Fibroblast of the aortic adventitia (primary cell): ENCODE results near the gene SLC38A11. TPM values are rescaled to one million over a fixed set of nuclear protein-coding genes. Genes with fewer than 3 reads are reported as not detected.

Source experiments
- DNase-seq: peaks from one replicate; pipeline ENCODE4 v3.0.0-alpha.2; 2010; ENCODE audit warnings: low read depth
- H3K4me3 ChIP-seq: 2 replicates; pipeline ENCODE4 v1.5.1; 2011; ENCODE audit warnings: low read depth, mild to moderate bottlenecking, control low read depth, low read length, moderate library complexity
- CTCF ChIP-seq: IDR thresholded peaks from 2 replicates; pipeline ENCODE4 v1.5.1; 2011; ENCODE audit warnings: mild to moderate bottlenecking, low read length, control low read depth, inconsistent platforms; ENCODE audit not compliant: insufficient read depth
- total RNA-seq: library from RNA; depleted of rRNA; stranded (reverse); fragments of >200 nt; gene quantifications from 2 replicates; pipeline ENCODE4 v1.2.3, GENCODE V29; 2012; ENCODE audit warnings: low replicate concordance

The SLC38A11 gene
- total RNA-seq, 1 donor = 0.45 TPM

- H3K4me3 ChIP-seq = no peak overlapping the region
- DNase-seq = no peak
- TF ChIP-seq CTCF = no peak
These were observed 1.1 kb downstream of the SLC38A11 start for GRCh38 chr2:164954186-164954585.

- H3K4me3 ChIP-seq = no peak overlapping the region
- no peak for DNase-seq
- no peak for TF ChIP-seq CTCF
These were observed 2.0 kb downstream of the SLC38A11 start for GRCh38 chr2:164953279-164953678.

GRCh38 chr2:164952057-164952702 is 3.1 kb downstream of the SLC38A11 start:
- no peak overlapping the region for H3K4me3 ChIP-seq
- no peak for TF ChIP-seq CTCF
- DNase-seq = no peak

GRCh38 chr2:164948540-164948939 is 6.8 kb downstream of the SLC38A11 start:
- TF ChIP-seq CTCF = no peak
- no peak overlapping the region for H3K4me3 ChIP-seq
- DNase-seq = no peak

- DNase-seq = no peak
- TF ChIP-seq CTCF = no peak
- no peak overlapping the region for H3K4me3 ChIP-seq
These were observed 8.0 kb downstream of the SLC38A11 start for GRCh38 chr2:164947281-164947680.

- no peak overlapping the region for H3K4me3 ChIP-seq
- DNase-seq = no peak
- TF ChIP-seq CTCF = no peak
These were observed 12.0 kb downstream of the SLC38A11 start for GRCh38 chr2:164943289-164943688.

- DNase-seq = no peak
- no peak for TF ChIP-seq CTCF
- H3K4me3 ChIP-seq = no peak overlapping the region
These were observed 17.4 kb downstream of the SLC38A11 start for GRCh38 chr2:164937864-164938401.
